ENCODE measurements around the gene TRIM45.

TRIM45 gene

DNA sequence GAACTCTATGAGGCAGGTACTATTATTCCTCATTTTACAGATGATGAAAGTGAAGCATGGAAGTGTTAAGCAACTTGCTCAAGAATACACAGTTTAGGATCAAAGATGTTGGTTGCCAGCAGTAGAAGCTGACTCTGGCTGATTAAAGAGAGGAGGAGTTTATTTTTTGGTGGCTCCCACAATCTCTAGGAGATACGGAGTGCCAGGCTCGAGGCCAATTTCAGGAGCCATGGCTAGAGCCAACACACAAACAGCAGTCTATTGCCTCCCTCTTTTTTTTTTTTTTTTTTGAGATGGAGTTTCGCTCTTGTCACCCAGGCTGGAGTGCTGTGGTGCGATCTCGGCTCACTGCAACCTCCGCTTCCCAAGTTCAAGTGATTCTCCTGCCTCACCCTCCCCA is 41.8 kb downstream of the TRIM45 start:
- H3K27ac Mint-ChIP-seq = no peak overlapping the region
- TF ChIP-seq, protein P1, sequence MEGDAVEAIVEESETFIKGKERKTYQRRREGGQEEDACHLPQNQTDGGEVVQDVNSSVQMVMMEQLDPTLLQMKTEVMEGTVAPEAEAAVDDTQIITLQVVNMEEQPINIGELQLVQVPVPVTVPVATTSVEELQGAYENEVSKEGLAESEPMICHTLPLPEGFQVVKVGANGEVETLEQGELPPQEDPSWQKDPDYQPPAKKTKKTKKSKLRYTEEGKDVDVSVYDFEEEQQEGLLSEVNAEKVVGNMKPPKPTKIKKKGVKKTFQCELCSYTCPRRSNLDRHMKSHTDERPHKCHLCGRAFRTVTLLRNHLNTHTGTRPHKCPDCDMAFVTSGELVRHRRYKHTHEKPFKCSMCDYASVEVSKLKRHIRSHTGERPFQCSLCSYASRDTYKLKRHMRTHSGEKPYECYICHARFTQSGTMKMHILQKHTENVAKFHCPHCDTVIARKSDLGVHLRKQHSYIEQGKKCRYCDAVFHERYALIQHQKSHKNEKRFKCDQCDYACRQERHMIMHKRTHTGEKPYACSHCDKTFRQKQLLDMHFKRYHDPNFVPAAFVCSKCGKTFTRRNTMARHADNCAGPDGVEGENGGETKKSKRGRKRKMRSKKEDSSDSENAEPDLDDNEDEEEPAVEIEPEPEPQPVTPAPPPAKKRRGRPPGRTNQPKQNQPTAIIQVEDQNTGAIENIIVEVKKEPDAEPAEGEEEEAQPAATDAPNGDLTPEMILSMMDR (IDR thresholded peaks at IDR 0.05; ENCODE audit: unreplicated experiment in 3 of 3) = no peak
- peaks cover 58% of the 10 kb centered on the region for H3K36me3 Mint-ChIP-seq (ENCODE audit: low read depth)
- H3K27me3 Mint-ChIP-seq (ENCODE audit: low read depth) = no peaks in the 10 kb centered on the region
- H3K4me3 Mint-ChIP-seq = no peak overlapping the region
- H3K4me1 Mint-ChIP-seq = no peaks in the 10 kb centered on the region
- no peaks in the 10 kb centered on the region for H3K9me3 Mint-ChIP-seq

DNA sequence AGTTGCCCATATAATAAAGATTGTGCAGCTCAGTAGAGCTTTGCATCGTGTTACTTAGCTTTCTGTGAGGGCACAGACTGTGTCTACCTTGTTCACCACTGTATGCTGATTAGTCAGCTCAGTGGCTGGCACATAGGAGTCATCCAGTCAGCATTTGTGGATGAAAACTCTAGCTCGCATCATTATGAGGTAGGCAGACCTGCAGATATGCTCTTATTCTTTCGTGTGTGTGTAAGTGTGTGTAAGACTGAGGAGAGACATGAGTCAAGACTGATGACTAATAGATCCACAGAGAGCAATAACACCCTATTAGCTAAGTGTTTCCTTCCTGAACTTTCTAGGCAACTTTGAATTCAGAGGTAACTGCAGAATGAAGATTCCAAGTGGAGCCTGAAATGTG is 44.3 kb downstream of the TRIM45 start:
- Mint-ChIP-seq H3K9me3 (no peaks in the 10 kb centered on the region), H3K27me3 (ENCODE audit: low read depth) (no peaks in the 10 kb centered on the region), H3K27ac (no peak overlapping the region)

DNA sequence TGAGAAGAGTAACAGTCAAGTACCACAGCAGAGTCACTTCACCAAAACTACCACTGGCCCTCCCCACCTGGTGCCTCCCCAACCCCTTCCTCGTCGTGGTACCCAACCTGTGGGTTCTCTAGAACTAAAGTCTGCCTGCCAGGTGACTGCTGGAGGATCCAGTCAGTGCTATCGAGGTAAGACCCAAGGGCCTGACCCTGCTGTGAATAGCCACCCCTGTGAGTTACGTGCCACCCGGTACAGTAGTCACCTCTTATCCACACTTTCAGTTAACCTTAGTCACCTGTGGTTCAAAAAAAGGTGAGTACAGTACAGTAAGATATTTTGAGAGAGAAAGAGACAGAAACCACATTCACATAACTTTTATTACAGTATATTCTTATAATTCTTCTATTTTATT is 44.9 kb downstream of the TRIM45 start:
- Mint-ChIP-seq H3K36me3 (ENCODE audit: low read depth) (peaks cover 42% of the 10 kb centered on the region), H3K27me3 (ENCODE audit: low read depth) (peaks cover 3% of the 10 kb centered on the region), H3K27ac (no peak overlapping the region), H3K9me3 (no peaks in the 10 kb centered on the region), H3K4me1 (peaks cover 11% of the 10 kb centered on the region), H3K4me3 (no peak overlapping the region)
- TF ChIP-seq, protein P1 (IDR thresholded peaks at IDR 0.05; ENCODE audit: unreplicated experiment in 3 of 3) = no peak

More for the DNA sequence above, 44.3 kb downstream of the TRIM45 start:
- H3K4me1 Mint-ChIP-seq = peaks cover 6% of the 10 kb centered on the region
- TF ChIP-seq, protein P1 (IDR thresholded peaks at IDR 0.05; ENCODE audit: unreplicated experiment in 3 of 3) = no peak
- no peak overlapping the region for H3K4me3 Mint-ChIP-seq
- peaks cover 46% of the 10 kb centered on the region for H3K36me3 Mint-ChIP-seq (ENCODE audit: low read depth)

DNA sequence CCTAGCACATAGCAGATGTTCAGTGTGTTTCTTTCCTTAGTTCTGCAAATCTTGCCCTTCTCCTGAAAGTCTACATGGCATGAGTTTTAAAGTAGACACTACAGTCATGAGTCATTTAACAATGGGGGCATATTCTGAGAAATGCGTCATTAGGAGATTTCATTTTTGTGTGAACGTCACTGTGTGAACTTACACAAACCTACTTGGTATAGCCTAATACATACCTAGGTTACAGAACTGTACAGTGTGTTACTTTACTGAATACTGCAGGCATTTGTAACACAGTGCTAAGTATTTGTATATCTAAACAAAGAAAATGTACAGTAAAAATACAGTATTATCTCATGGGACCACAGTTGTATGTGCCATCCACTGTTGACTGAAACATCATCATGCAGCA is 51.4 kb downstream of the TRIM45 start:
- Mint-ChIP-seq H3K27ac (no peak overlapping the region), H3K36me3 (ENCODE audit: low read depth) (peaks cover 5% of the 10 kb centered on the region), H3K27me3 (ENCODE audit: low read depth) (peaks cover 4% of the 10 kb centered on the region), H3K4me3 (no peak overlapping the region), H3K4me1 (peaks cover 48% of the 10 kb centered on the region), H3K9me3 (no peaks in the 10 kb centered on the region)
- TF ChIP-seq, protein P1 (IDR thresholded peaks at IDR 0.05; ENCODE audit: unreplicated experiment in 3 of 3) = no peak

DNA sequence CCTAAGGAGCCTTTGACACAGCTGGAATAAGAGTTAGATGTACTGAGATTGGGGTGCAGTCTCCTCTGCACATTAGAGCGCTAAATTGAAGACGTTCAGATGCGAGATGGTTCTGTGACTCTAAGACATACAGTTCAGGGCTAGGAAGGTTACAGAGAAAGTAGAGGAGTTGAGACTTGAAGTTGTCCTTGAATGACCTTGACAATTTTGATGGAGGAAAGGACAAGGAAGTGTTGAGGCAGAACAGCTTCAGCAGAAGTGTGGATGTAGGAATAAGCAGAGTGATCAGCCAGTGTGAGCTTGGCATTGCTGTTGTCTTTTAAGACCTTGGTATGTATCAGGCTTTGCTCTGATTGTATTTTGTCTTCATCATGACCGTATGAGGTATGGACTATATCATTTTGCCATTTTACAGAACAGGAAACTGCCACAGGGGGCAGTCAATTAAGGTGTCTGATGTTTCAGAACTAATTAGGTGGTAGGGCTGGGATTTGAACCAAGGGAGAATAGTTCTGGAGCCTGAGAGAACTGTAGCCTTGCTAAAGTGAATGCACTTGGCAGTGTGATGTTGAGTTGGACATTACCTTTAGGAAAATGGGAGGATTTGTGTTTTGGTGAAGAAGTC is 52.2 kb downstream of the TRIM45 start:
- H3K9me3 Mint-ChIP-seq = no peaks in the 10 kb centered on the region
- no peak overlapping the region for H3K27ac Mint-ChIP-seq
- peaks cover 4% of the 10 kb centered on the region for H3K27me3 Mint-ChIP-seq (ENCODE audit: low read depth)
- TF ChIP-seq, protein P1 (IDR thresholded peaks at IDR 0.05; ENCODE audit: unreplicated experiment in 3 of 3) = no peak
- peaks cover 48% of the 10 kb centered on the region for H3K4me1 Mint-ChIP-seq
- H3K4me3 Mint-ChIP-seq = no peak overlapping the region
- no peaks in the 10 kb centered on the region for H3K36me3 Mint-ChIP-seq (ENCODE audit: low read depth)

DNA sequence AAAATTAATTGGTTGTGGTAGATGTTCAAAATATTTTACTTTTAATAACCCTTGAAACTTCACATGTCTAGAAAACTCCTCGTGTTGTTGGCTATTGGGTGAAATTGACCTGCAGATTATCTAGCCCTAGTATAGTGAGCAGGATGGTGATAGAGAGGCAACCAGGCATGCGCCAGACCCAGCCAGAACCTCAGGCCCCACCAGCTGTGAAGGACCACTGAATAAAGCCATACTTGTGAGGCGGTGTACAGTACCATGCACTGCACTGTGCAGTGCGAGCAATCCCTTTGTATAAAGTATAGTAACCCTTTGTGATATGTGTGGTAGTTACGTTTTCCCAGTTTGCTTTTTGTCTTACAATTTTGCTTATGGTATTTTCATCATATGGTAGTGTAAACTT is 53.0 kb downstream of the TRIM45 start:
- no peak overlapping the region for H3K27ac Mint-ChIP-seq
- H3K4me1 Mint-ChIP-seq = peaks cover 48% of the 10 kb centered on the region
- H3K27me3 Mint-ChIP-seq (ENCODE audit: low read depth) = peaks cover 4% of the 10 kb centered on the region
- peaks cover 4% of the 10 kb centered on the region for H3K36me3 Mint-ChIP-seq (ENCODE audit: low read depth)
- TF ChIP-seq, protein P1 (IDR thresholded peaks at IDR 0.05; ENCODE audit: unreplicated experiment in 3 of 3) = no peak
- no peaks in the 10 kb centered on the region for H3K9me3 Mint-ChIP-seq
- H3K4me3 Mint-ChIP-seq = no peak overlapping the region
